Esophagus squamous epithelium (tissue), 5 donors: Measurements from ENCODE around the gene NFIB. TPM values are rescaled to one million over a fixed set of nuclear protein-coding genes. Genes with fewer than 3 reads are reported as not detected.

Experiments used
- DNase-seq: peaks from one replicate; lab custom pipeline; 2025; lab: John Stamatoyannopoulos, UW
- H3K27ac ChIP-seq, 4 donors: fragments of 200-600 bp; sonication (generic); one replicate each; pipeline ENCODE4 v1.5.1; 2016 to 2019; ENCODE audit warnings: mild to moderate bottlenecking in 1 of 4
- H3K27me3 ChIP-seq, 4 donors: fragments of 200-600 bp; sonication (generic); 1 replicate in 3 of 4; 2 replicates in 1 of 4; pipeline versions ENCODE4 v1.5.1 to v1.6.0; 2017 to 2021; ENCODE audit warnings: antibody characterized with exemption in 1 of 4
- H3K36me3 ChIP-seq, 3 donors: fragments of 200-600 bp; sonication (generic); one replicate each; pipeline ENCODE4 v1.5.1; 2016 to 2019
- H3K4me1 ChIP-seq, 3 donors: fragments of 200-600 bp; sonication (generic); one replicate each; pipeline ENCODE4 v1.5.1; 2017 to 2019
- H3K4me3 ChIP-seq, 4 donors: fragments of 200-600 bp; sonication (generic); 1 replicate in 3 of 4; 2 replicates in 1 of 4; pipeline ENCODE4 v1.5.1; 2016 to 2019; ENCODE audit warnings: mild to moderate bottlenecking in 2 of 4, moderate library complexity in 1 of 4
- H3K9me3 ChIP-seq, 3 donors: fragments of 200-600 bp; sonication (generic); one replicate each; pipeline ENCODE4 v1.5.1; 2016 to 2019
- POLR2A ChIP-seq, 4 donors: fragments of 450-650 bp; IDR thresholded peaks; one replicate each; pipeline ENCODE4 v1.6.1; 2017; ENCODE audit warnings: antibody characterized with exemption in 4 of 4, mild to moderate bottlenecking in 4 of 4, moderate library complexity in 3 of 4
- WGBS, 2 donors: methylation state at CpG; one replicate each; pipeline ENCODE4 v1.1.5; 2018; 5-methylcytosine and 5-hydroxymethylcytosine counted together
- intact Hi-C: fragments of 100-400 bp; cut with DNase I; formaldehyde crosslinking; loops from one replicate; pipeline ENCODE4 v1.15.0; 2022
- total RNA-seq, 4 donors: library from RNA; depleted of rRNA; stranded (reverse); fragments of >200 nt; gene quantifications; one replicate each; pipeline ENCODE4 v1.1.0, GENCODE V29; 2016
- TF ChIP-seq, protein P1 (sequence below), 6 experiments: fragments of 450-650 bp in 4 of 6; fragments of 200-600 bp in 2 of 6; sonication (generic) in 2 of 6; IDR thresholded peaks; one replicate each; pipeline ENCODE4 v1.5.1; 2016 to 2019; ENCODE audit warnings: antibody characterized with exemption in 6 of 6, mild to moderate bottlenecking in 4 of 6, moderate library complexity in 4 of 6
- donor health status: DM: yes; HTN: yes; CAD: no.

The NFIB gene
- total RNA-seq: 10 to 100 TPM; 16.8 to 38.1 (median 23.0) TPM

DNA sequence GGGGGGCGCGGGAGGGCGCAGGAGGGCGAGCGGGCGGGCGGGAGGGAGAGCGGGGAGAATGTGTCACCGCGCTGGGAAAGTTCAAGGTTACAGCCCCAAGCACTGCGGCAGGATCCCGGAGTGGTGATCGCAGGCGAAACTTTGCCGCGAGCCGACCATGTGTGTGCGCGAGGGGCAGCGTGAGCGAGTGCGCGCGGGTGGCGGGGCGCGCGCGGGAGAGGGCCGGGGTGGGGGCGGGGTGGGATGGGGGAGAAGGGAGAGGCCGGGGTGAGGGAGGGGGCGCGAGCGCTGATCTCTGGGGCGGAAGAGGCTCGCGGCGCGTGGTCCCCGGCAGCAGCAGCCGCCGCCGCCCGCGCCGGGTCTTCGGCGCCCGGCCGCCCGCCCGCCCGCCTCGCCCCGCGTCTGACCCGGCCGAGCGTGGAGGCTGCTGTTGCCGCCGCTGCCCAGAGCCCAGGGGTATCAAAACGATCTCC lies at the start of gene NFIB:
Gene NFIB, minus strand, starts transcription at position 191 of the 473 bp plus-strand sequence. CDS start 630 bp downstream, outside the sequence.
- intact Hi-C loops: no loop called here
- H3K27me3 ChIP-seq: peaks cover 0 to 23% (median 0%) of the 10 kb centered on the region in 4 donors
- no peaks in the 10 kb centered on the region for H3K36me3 ChIP-seq
- TF ChIP-seq POLR2A (IDR thresholded peaks at IDR 0.05): no peak
- TF ChIP-seq, protein P1, sequence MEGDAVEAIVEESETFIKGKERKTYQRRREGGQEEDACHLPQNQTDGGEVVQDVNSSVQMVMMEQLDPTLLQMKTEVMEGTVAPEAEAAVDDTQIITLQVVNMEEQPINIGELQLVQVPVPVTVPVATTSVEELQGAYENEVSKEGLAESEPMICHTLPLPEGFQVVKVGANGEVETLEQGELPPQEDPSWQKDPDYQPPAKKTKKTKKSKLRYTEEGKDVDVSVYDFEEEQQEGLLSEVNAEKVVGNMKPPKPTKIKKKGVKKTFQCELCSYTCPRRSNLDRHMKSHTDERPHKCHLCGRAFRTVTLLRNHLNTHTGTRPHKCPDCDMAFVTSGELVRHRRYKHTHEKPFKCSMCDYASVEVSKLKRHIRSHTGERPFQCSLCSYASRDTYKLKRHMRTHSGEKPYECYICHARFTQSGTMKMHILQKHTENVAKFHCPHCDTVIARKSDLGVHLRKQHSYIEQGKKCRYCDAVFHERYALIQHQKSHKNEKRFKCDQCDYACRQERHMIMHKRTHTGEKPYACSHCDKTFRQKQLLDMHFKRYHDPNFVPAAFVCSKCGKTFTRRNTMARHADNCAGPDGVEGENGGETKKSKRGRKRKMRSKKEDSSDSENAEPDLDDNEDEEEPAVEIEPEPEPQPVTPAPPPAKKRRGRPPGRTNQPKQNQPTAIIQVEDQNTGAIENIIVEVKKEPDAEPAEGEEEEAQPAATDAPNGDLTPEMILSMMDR (IDR thresholded peaks at IDR 0.05): no peak
- no peaks in the 10 kb centered on the region for H3K9me3 ChIP-seq
- peak within 1 kb of the TSS; percentile 96 to 100 (median 99) for H3K27ac ChIP-seq
- peaks cover 9 to 63% (median 12%) of the 10 kb centered on the region in 3 donors for H3K4me1 ChIP-seq
- H3K4me3 ChIP-seq: peak within 1 kb of the TSS; percentile 74 to 90 (median 84)
- WGBS, 2 donors: 0% methylated on average over 11 to 26 of the region's 63 CpGs
- no peak for DNase-seq

DNA sequence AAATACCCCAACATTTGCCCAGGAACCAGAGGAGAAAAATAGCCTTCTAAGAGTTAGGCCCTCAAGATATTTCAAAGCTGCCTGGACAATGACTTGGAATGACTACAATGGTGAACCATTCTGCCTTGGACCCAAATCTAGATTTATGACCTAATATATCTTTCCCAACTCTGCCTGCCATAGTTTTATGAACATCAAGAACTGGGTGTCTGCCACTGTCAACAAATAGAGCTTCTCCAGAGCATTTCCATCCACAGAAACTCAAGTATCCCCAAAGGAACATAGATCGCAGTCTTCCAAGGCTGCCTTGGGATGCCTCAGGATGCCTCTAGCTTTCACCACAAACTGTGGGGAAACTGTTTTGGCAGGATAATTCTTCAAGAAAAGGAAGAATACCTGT lies 48.2 kb upstream of the NFIB start:
- H3K36me3 ChIP-seq: no peaks in the 10 kb centered on the region
- H3K27me3 ChIP-seq: no peaks in the 10 kb centered on the region
- 56 to 89% methylated on average over 1 of the region's 1 CpG for WGBS, 2 donors
- DNase-seq: no peak
- H3K4me1 ChIP-seq: peaks cover 0 to 7% (median 0%) of the 10 kb centered on the region in 3 donors
- intact Hi-C loops: no loop called here
- no peaks in the 10 kb centered on the region for H3K9me3 ChIP-seq
- peak overlapping the region in 3 of 4 donors; percentile 21 to 65 (median 60) for H3K27ac ChIP-seq
- no peak overlapping the region for H3K4me3 ChIP-seq
- no peak for TF ChIP-seq POLR2A (IDR thresholded peaks at IDR 0.05)
- TF ChIP-seq, protein P1 (IDR thresholded peaks at IDR 0.05): no peak

DNA sequence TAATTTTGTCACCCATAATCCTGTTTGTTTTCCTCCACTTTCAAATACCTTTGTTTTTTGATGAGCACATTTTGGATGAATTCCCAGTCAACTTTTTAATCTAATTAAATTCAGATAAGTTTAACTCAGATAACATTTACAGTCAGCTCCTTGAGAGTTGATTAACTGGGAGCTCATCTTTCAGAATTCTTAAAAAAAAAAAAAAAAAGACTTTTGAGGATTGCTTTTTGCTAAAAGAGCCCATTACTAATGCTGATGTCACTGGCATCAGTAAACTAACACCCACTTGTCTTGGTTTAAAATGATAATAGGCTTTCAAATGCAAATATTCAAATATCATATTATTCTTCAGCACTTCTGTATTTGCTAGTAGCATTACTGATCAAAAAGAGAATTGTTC lies 47.1 kb upstream of the NFIB start:
- Histone ChIP-seq H3K36me3 (no peaks in the 10 kb centered on the region), H3K4me3 (no peak overlapping the region), H3K9me3 (no peaks in the 10 kb centered on the region), H3K4me1 (peaks cover 0 to 7% (median 0%) of the 10 kb centered on the region in 3 donors), H3K27me3 (no peaks in the 10 kb centered on the region), H3K27ac (no peak overlapping the region)
- no peak for DNase-seq
- intact Hi-C loops: no loop called here
- TF ChIP-seq POLR2A (IDR thresholded peaks at IDR 0.05): no peak

DNA sequence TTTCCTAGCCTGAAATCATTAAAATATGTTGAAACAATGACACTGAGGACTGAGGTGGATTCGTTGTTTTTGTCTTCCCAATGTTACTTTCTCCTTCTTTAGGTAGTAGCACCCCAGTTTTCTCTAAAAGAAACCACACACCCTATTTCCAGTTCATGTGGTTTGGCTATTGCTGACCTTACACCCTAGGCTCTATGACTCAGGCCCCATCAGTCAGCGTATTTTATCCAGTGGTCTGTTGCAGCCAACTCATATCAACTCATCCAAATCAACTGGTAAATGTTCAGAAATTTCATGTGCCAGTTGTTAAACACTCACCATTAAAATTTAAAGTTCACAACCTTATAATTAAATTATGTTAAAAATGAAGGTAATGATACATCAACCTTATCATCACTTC lies 44.6 kb upstream of the NFIB start:
- H3K4me1 ChIP-seq: peaks cover 0 to 11% (median 4%) of the 10 kb centered on the region in 3 donors
- WGBS, 2 donors: 54 to 72% methylated on average over 2 of the region's 2 CpGs
- H3K27me3 ChIP-seq: no peaks in the 10 kb centered on the region
- no peak overlapping the region for H3K27ac ChIP-seq
- TF ChIP-seq, protein P1 (IDR thresholded peaks at IDR 0.05): no peak
- TF ChIP-seq POLR2A (IDR thresholded peaks at IDR 0.05): no peak
- H3K36me3 ChIP-seq: no peaks in the 10 kb centered on the region
- H3K4me3 ChIP-seq: no peak overlapping the region
- H3K9me3 ChIP-seq: no peaks in the 10 kb centered on the region
- intact Hi-C loops: no loop called here
- DNase-seq: no peak

DNA sequence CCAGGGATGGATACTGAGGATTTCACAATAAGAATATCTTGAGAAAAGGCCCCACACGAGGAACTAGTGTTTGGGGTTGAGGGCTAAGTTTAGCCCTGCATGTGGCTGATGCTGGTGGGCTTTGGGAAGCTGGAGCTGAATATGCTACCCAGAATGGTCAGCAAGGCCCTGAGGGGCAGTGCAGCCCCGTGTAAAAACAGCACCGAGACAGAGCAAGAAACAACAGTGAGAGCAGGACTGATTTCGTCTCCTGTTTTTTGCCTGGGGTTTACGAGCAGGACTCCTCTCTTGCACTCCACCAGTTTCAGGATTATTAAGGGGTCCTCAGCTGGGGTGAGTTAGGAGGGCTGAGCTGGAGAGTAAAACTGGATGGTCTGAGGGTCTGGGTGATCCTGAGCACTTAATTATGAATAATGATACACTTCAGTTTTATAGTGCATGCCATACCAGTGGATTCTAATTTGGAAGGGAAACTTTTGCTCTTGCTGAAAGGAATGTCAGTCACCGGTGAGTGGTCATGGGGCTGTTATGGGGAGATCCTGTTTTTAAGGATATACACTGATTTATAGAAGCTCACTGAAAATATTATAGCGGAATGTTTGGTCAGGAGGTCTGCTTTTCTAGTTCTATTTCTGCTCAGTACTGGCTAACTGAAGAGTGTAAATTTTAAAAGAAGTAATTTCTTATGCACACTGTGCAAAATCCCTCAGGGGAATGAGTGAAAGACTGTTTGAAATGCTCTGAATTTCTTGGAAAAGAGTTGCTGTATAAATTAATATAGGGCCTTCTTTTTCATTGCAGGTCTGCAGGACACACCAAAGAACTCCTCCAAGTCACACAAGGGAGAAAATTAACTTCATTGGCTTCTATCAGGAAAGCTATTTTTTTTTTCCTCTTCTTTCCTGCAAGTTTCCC lies 42.7 kb upstream of the NFIB start:
- WGBS, 2 donors: 70 to 84% methylated on average over 7 of the region's 7 CpGs
- no peak for TF ChIP-seq POLR2A (IDR thresholded peaks at IDR 0.05)
- TF ChIP-seq, protein P1 (IDR thresholded peaks at IDR 0.05): no peak
- no peaks in the 10 kb centered on the region for H3K36me3 ChIP-seq
- H3K27ac ChIP-seq: peak overlapping the region in 3 of 4 donors; percentile 10 to 66 (median 33)
- H3K4me1 ChIP-seq: peaks cover 6 to 23% (median 14%) of the 10 kb centered on the region in 3 donors
- intact Hi-C loops: no loop called here
- peaks cover 0 to 2% (median 0%) of the 10 kb centered on the region in 4 donors for H3K27me3 ChIP-seq
- DNase-seq: no peak
- H3K9me3 ChIP-seq: no peaks in the 10 kb centered on the region
- no peak overlapping the region for H3K4me3 ChIP-seq
